Stimulated activated CD4-positive, alpha-beta T cell treated with anti-CD3 and anti-CD28 coated beads, Interleukin-2, amount 100 ng/mL, for 24 hours (primary cell): ENCODE results near the gene PACS2.
"Not testable (repeated sequence)": the region's sequence is repeated elsewhere in the genome, so short reads cannot be mapped to it uniquely, and the experiment has no call there.

Source experiments
- DNase-seq, 2 donors: peaks; one replicate each; pipeline ENCODE4 v3.0.0-alpha.2; 2020

PACS2 gene

GRCh38 chr14:105351920-105352851, 37.6 kb downstream of the PACS2 start:
- DNase-seq: peak; percentile 88 to 92

GRCh38 chr14:105353136-105353535, 38.6 kb downstream of the PACS2 start:
- no peak for DNase-seq

GRCh38 chr14:105354541-105354940, 40.0 kb downstream of the PACS2 start:
- no peak for DNase-seq

- DNase-seq: no peak
These were observed 40.6 kb downstream of the PACS2 start for GRCh38 chr14:105355049-105355575.

GRCh38 chr14:105355850-105356604, 41.5 kb downstream of the PACS2 start:
- no peak for DNase-seq

GRCh38 chr14:105356927-105357326, 42.4 kb downstream of the PACS2 start:
- no peak for DNase-seq

- no peak for DNase-seq
These were observed 43.1 kb downstream of the PACS2 start for GRCh38 chr14:105357626-105358025.

GRCh38 chr14:105358140-105358846, 43.7 kb downstream of the PACS2 start:
- no peak for DNase-seq

GRCh38 chr14:105358943-105359342, 44.4 kb downstream of the PACS2 start:
- DNase-seq: no peak

- DNase-seq: not testable (repeated sequence)
These were observed 46.9 kb downstream of the PACS2 start for GRCh38 chr14:105361412-105361811.

GRCh38 chr14:105363847-105364708, 49.5 kb downstream of the PACS2 start:
- peak; percentile 30 to 40 for DNase-seq

GRCh38 chr14:105365101-105365500, 50.6 kb downstream of the PACS2 start:
- DNase-seq: no peak

- no peak for DNase-seq
These were observed 51.1 kb downstream of the PACS2 start for GRCh38 chr14:105365681-105366080.

GRCh38 chr14:105366386-105367074, 52.0 kb downstream of the PACS2 start:
- no peak for DNase-seq

- no peak for DNase-seq
These were observed 52.8 kb downstream of the PACS2 start for GRCh38 chr14:105367116-105368031.

GRCh38 chr14:105368032-105368417, 53.5 kb downstream of the PACS2 start:
- DNase-seq: no peak

GRCh38 chr14:105368426-105368825, 53.9 kb downstream of the PACS2 start:
- DNase-seq: no peak

GRCh38 chr14:105368910-105369652, 54.5 kb downstream of the PACS2 start:
- DNase-seq: no peak

GRCh38 chr14:105369653-105370040, 55.1 kb downstream of the PACS2 start:
- no peak for DNase-seq

GRCh38 chr14:105374389-105374788, 59.8 kb downstream of the PACS2 start:
- DNase-seq: no peak
